GM18517 (cell line): ENCODE results near the gene PLXNA2.

ENCODE experiments used
- ATAC-seq: cut with Tn5 transposase; IDR thresholded peaks from one replicate; pipeline ENCODE4 v1.9.1; 2021; ENCODE audit warnings: mild to moderate bottlenecking, moderate library complexity; ENCODE audit not compliant: unreplicated experiment

The PLXNA2 gene

GRCh38 chr1:208268541-208269337 lies 24.6 kb upstream of the PLXNA2 start:
- no peak for ATAC-seq

- ATAC-seq = no peak
Observed at GRCh38 chr1:208265525-208265924, 21.3 kb upstream of the PLXNA2 start.

GRCh38 chr1:208265122-208265469 lies 20.9 kb upstream of the PLXNA2 start:
- no peak for ATAC-seq

- ATAC-seq = no peak
Observed at GRCh38 chr1:208264469-208265121, 20.4 kb upstream of the PLXNA2 start.

- no peak for ATAC-seq
Observed at GRCh38 chr1:208261874-208262273, 17.7 kb upstream of the PLXNA2 start.

- no peak for ATAC-seq
Observed at GRCh38 chr1:208258277-208258676, 14.1 kb upstream of the PLXNA2 start.

- no peak for ATAC-seq
Observed at GRCh38 chr1:208257351-208257750, 13.2 kb upstream of the PLXNA2 start.

- ATAC-seq = no peak
Observed at GRCh38 chr1:208256556-208256955, 12.4 kb upstream of the PLXNA2 start.

- ATAC-seq = no peak
Observed at GRCh38 chr1:208256091-208256490, 11.9 kb upstream of the PLXNA2 start.

- ATAC-seq = no peak
Observed at GRCh38 chr1:208254862-208255261, 10.7 kb upstream of the PLXNA2 start.

- ATAC-seq = no peak
Observed at GRCh38 chr1:208254376-208254775, 10.2 kb upstream of the PLXNA2 start.

- no peak for ATAC-seq
Observed at GRCh38 chr1:208252836-208253576, 8.8 kb upstream of the PLXNA2 start.

- no peak for ATAC-seq
Observed at GRCh38 chr1:208251911-208252835, 8.0 kb upstream of the PLXNA2 start.

GRCh38 chr1:208251015-208251414 lies 6.8 kb upstream of the PLXNA2 start:
- no peak for ATAC-seq

- ATAC-seq = no peak
Observed at GRCh38 chr1:208250613-208251012, 6.4 kb upstream of the PLXNA2 start.

GRCh38 chr1:208248991-208249696 lies 5.0 kb upstream of the PLXNA2 start:
- no peak for ATAC-seq

- no peak for ATAC-seq
Observed at GRCh38 chr1:208248307-208248801, 4.2 kb upstream of the PLXNA2 start.

- no peak for ATAC-seq
Observed at GRCh38 chr1:208247696-208248095, 3.5 kb upstream of the PLXNA2 start.

GRCh38 chr1:208245185-208245705 lies 1.1 kb upstream of the PLXNA2 start:
- ATAC-seq = peak; percentile 77

GRCh38 chr1:208243527-208243966 lies 637 bp downstream of the PLXNA2 start:
- no peak for ATAC-seq
